IPS DF 6.9 (cell line): ENCODE results near the gene AIFM3.

ENCODE experiments used
- DNase-seq: peaks from one replicate; pipeline ENCODE4 v3.0.0-alpha.2; 2013; ENCODE audit warnings: low read depth, low spot score
- H3K27ac ChIP-seq: one replicate; pipeline ENCODE4 v1.5.1; 2013; ENCODE audit warnings: low read length, control low read depth
- H3K27me3 ChIP-seq: 2 replicates; pipeline ENCODE4 v1.6.1; 2013; ENCODE audit warnings: mild to moderate bottlenecking, low read length; ENCODE audit not compliant: control insufficient read depth, insufficient read depth
- H3K36me3 ChIP-seq: 2 replicates; pipeline ENCODE4 v1.6.1; 2013; ENCODE audit warnings: low read length; ENCODE audit not compliant: control insufficient read depth, insufficient read depth
- H3K4me1 ChIP-seq: 2 replicates; pipeline ENCODE4 v1.6.1; 2013; ENCODE audit warnings: low read length; ENCODE audit not compliant: control insufficient read depth, insufficient read depth
- H3K4me3 ChIP-seq: 2 replicates; pipeline ENCODE4 v1.5.1; 2013; ENCODE audit warnings: mild to moderate bottlenecking, low read length
- H3K9me3 ChIP-seq: 2 replicates; pipeline ENCODE4 v1.6.1; 2013; ENCODE audit warnings: low read length, inconsistent platforms; ENCODE audit not compliant: control insufficient read depth, insufficient read depth
- WGBS: extraction: QIAGEN DNeasy Blood & Tissue Kit; methylation state at CpG from one replicate; pipeline ENCODE4 v1.1.7; 2013; ENCODE audit warnings: mixed read lengths, missing lambda C conversion rate; ENCODE audit not compliant: insufficient read length, insufficient coverage; 5-methylcytosine and 5-hydroxymethylcytosine counted together

The AIFM3 gene

GRCh38 chr22:20991252-20992055 is 24.4 kb downstream of the AIFM3 start:
- H3K36me3 ChIP-seq: peaks cover 16% of the 10 kb centered on the region
- no CpG with 5 or more reads among the region's 24 CpGs for WGBS
- H3K4me1 ChIP-seq: no peaks in the 10 kb centered on the region
- no peak for DNase-seq
- H3K9me3 ChIP-seq: no peaks in the 10 kb centered on the region
- no peak overlapping the region for H3K4me3 ChIP-seq
- no peaks in the 10 kb centered on the region for H3K27me3 ChIP-seq
- H3K27ac ChIP-seq: no peak overlapping the region

GRCh38 chr22:20992056-20992442 is 25.0 kb downstream of the AIFM3 start:
- Histone ChIP-seq H3K4me3 (no peak overlapping the region), H3K27ac (no peak overlapping the region), H3K4me1 (no peaks in the 10 kb centered on the region; the same call in 1 of the 2 replicates), H3K9me3 (no peaks in the 10 kb centered on the region), H3K27me3 (no peaks in the 10 kb centered on the region), H3K36me3 (peaks cover 16% of the 10 kb centered on the region)
- DNase-seq: no peak
- no CpG with 5 or more reads among the region's 7 CpGs for WGBS

DNA sequence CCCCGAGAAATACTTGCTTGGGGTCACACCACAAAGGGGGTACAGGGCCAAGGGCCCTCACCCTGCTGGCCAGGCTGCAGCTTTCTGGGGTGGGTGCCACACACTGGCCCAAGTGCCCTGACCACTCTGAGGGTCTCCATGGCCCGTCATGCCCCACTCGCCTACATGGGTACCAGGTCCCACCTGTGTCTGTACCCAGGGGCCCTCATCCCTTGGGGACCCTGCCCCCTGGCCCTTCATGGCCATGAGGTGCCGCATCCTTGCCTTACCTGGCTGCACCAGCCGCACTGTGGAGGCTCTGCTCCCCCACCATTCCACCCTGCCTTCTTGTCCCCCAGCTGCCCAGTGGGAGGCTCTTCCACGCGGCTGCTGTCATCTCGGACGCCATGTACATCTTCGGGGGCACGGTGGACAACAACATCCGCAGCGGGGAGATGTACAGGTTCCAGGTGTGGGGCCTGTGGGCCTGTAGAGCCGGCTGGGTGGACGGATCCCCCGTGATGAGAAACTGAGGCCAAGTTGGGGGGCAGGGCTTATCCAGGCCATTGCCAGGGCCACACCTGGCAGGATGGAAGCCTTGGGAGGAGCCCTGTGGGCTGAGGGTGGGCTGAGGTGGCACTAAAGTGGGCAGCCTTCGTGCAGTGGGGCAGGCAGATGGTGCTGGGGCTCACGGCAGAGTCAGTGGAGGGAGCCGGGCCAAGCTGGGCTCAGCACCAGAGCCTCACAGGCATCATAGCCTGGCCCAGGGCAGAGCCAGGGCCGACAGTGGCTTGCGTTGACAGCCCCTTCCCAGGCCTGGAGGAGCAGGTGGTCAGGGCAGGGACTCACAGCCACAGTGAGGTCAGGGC is 25.6 kb downstream of the AIFM3 start:
- no peak for DNase-seq
- Histone ChIP-seq H3K27ac (no peak overlapping the region), H3K9me3 (no peaks in the 10 kb centered on the region), H3K27me3 (no peaks in the 10 kb centered on the region), H3K4me1 (no peaks in the 10 kb centered on the region; the same call in 1 of the 2 replicates), H3K4me3 (no peak overlapping the region; the same call in 1 of the 2 replicates), H3K36me3 (peaks cover 16% of the 10 kb centered on the region)
- no CpG with 5 or more reads among the region's 21 CpGs for WGBS

DNA sequence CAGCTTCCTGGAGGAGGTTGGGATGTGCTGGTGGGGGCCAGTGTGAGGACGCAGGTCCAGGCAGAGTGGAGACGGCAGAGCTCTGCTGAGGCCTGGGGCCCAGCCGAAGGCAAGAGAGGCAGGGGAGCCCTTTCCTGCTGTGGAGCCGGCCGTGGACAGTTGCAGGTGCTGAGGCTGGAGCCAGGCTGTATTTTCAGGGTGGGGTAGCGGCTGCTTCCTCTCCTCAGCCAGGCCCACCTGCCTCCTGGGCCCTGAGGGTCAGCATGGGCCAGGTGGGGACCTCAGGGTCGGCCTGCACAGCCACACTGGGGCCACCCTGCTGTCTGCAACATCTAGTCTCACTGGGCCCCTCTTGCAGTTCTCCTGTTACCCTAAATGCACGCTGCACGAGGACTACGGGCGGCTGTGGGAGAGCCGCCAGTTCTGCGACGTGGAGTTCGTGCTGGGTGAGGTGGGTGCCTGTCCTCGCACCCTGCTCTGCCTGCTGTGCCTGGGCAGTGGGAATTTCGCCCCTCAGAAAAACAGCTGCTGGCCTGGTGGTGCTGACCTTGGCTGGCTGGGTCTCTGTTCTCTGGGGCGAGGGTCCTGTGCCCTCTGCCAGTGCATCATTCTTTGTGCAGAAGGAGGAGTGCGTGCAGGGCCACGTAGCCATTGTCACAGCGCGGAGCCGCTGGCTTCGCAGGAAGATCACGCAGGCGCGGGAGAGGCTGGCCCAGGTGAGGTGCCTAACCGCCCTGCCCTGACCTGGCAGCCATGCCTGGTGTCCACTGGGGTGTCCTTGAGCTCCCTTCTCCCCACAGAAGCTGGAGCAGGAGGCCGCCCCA is 26.5 kb downstream of the AIFM3 start:
- H3K36me3 ChIP-seq: peaks cover 16% of the 10 kb centered on the region

GRCh38 chr22:20994128-20994901 is 27.3 kb downstream of the AIFM3 start:
- Histone ChIP-seq H3K27ac (no peak overlapping the region), H3K27me3 (no peaks in the 10 kb centered on the region), H3K36me3 (peaks cover 17% of the 10 kb centered on the region), H3K9me3 (no peaks in the 10 kb centered on the region), H3K4me3 (no peak overlapping the region), H3K4me1 (no peaks in the 10 kb centered on the region; the same call in 1 of the 2 replicates)
- no CpG with 5 or more reads among the region's 30 CpGs for WGBS
- DNase-seq: no peak

More for the DNA sequence above, 26.5 kb downstream of the AIFM3 start:
- Histone ChIP-seq H3K9me3 (no peaks in the 10 kb centered on the region), H3K27me3 (no peaks in the 10 kb centered on the region), H3K4me3 (no peak overlapping the region; the same call in 1 of the 2 replicates), H3K27ac (no peak overlapping the region), H3K4me1 (no peaks in the 10 kb centered on the region; the same call in 1 of the 2 replicates)
- no peak for DNase-seq
- no CpG with 5 or more reads among the region's 29 CpGs for WGBS

GRCh38 chr22:20994902-20995241 is 27.8 kb downstream of the AIFM3 start:
- H3K27me3 ChIP-seq: no peaks in the 10 kb centered on the region
- no peaks in the 10 kb centered on the region; the same call in 1 of the 2 replicates for H3K4me1 ChIP-seq
- H3K27ac ChIP-seq: no peak overlapping the region
- WGBS: no CpG with 5 or more reads among the region's 10 CpGs
- H3K9me3 ChIP-seq: no peaks in the 10 kb centered on the region
- H3K36me3 ChIP-seq: peaks cover 23% of the 10 kb centered on the region
- H3K4me3 ChIP-seq: no peak overlapping the region
- no peak for DNase-seq

- WGBS: no CpG with 5 or more reads among the region's 23 CpGs
- Histone ChIP-seq H3K27me3 (no peaks in the 10 kb centered on the region), H3K9me3 (no peaks in the 10 kb centered on the region), H3K4me3 (no peak overlapping the region), H3K4me1 (no peaks in the 10 kb centered on the region; the same call in 1 of the 2 replicates), H3K27ac (no peak overlapping the region), H3K36me3 (peaks cover 24% of the 10 kb centered on the region)
- no peak for DNase-seq
Measured at GRCh38 chr22:20995329-20996030, 28.4 kb downstream of the AIFM3 start.

GRCh38 chr22:20996031-20996410 is 29.0 kb downstream of the AIFM3 start:
- Histone ChIP-seq H3K27ac (no peak overlapping the region), H3K9me3 (no peaks in the 10 kb centered on the region), H3K36me3 (peaks cover 24% of the 10 kb centered on the region), H3K4me3 (no peak overlapping the region), H3K27me3 (no peaks in the 10 kb centered on the region), H3K4me1 (peaks cover 2% of the 10 kb centered on the region)
- no CpG with 5 or more reads among the region's 10 CpGs for WGBS
- no peak for DNase-seq
